ENCODE data around the gene MACO1.
A peak's percentile ranks its signal among the peaks of the same experiment; 100 is the strongest.
"Not testable (repeated sequence)": the region's sequence is repeated elsewhere in the genome, so short reads cannot be mapped to it uniquely, and the experiment has no call there.

The MACO1 gene, protein sequence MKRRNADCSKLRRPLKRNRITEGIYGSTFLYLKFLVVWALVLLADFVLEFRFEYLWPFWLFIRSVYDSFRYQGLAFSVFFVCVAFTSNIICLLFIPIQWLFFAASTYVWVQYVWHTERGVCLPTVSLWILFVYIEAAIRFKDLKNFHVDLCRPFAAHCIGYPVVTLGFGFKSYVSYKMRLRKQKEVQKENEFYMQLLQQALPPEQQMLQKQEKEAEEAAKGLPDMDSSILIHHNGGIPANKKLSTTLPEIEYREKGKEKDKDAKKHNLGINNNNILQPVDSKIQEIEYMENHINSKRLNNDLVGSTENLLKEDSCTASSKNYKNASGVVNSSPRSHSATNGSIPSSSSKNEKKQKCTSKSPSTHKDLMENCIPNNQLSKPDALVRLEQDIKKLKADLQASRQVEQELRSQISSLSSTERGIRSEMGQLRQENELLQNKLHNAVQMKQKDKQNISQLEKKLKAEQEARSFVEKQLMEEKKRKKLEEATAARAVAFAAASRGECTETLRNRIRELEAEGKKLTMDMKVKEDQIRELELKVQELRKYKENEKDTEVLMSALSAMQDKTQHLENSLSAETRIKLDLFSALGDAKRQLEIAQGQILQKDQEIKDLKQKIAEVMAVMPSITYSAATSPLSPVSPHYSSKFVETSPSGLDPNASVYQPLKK

DNA sequence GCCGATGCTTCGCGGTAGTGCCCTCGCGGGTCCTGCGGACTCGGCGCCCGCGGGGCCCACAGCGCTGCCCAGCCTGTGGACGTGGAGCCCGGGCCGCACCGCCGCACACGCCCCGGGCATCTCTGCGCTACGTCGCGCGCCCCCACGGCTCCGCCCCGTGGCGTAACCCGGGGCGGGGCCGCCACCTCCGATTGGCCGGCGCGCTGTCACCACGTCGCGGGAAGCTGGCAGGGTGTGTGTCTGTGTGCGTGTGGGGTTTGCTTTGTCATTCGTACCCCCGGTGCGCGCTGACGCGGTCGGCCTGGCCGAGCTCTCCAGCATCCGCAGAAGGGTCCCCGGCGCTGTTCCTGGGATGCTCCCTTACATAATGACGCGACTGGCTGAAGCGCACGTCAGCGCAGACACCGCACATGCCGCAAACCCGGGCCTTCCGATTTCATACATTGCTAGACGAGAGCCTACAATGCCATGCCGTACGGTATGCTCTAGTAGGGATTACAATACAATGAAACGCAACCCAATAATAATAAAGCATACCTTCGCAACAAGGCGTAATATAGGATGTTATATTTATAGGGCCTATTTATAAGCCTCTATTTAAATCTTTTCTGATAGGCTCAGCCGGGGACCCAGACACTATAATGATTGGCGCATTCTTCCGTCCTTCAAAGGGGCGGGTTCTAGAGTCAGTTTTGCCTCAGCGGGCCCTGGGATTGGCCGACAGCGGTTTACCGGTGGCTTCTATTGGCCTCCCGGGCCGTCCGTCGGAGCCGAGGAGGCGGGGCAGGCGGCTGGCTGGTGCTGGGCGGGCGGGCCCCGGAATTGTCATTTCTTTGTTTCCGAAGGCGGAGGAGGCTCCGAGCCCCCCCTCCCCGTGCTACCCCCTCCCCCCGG, at the start of gene MACO1:
TSS of gene MACO1 (plus strand) at position 825 of the 894 bp plus-strand sequence. CDS start 202 bp downstream, outside the sequence.
- DNase-seq (ENCODE audit: low spot score) = peak; percentile 97

DNA sequence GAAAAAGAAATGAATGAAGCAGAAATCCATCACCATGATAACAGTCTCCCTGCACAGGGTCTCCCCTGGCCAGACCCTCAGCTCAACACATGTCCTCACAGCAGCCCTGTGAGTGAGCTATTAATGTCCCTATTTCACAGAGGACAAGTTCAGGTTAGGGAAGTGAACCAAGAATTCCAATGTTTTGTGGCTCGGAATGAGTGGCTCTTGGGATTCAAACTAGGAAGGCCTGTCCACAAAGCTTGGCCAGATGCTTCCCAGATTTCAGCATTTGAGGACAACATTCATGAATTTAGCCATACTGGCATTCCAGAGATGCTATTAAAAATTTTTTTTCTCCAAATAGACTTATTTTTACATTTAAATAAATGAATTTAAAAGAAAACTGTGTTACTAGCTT, 48.2 kb upstream of the MACO1 start:
- not testable (repeated sequence) for DNase-seq (ENCODE audit: low spot score)

DNA sequence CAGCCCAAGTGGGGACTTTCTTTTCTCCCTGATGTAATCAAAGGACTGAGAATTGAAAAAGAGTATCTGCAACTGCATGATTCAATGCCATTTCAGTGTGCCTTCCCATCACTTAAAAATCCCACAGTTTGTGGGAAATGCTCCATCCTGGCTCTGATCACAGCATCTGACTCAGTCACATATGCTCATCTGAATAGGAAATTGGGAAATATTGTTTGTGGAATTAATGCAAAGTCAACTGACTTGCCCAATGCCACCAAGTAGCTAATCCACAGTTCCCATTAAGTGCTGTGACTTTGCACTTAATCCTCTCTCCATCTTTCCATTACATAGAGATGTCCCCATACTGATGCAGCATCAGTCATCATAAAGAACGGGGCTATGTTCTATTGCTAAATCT, 47.6 kb upstream of the MACO1 start:
- DNase-seq (ENCODE audit: low spot score) = peak; percentile 62

GRCh38 chr1:25383875-25384274, 46.8 kb upstream of the MACO1 start:
- not testable (repeated sequence) for DNase-seq (ENCODE audit: low spot score)

- not testable (repeated sequence) for DNase-seq (ENCODE audit: low spot score)
Measured at GRCh38 chr1:25387096-25387495, 43.6 kb upstream of the MACO1 start.

DNA sequence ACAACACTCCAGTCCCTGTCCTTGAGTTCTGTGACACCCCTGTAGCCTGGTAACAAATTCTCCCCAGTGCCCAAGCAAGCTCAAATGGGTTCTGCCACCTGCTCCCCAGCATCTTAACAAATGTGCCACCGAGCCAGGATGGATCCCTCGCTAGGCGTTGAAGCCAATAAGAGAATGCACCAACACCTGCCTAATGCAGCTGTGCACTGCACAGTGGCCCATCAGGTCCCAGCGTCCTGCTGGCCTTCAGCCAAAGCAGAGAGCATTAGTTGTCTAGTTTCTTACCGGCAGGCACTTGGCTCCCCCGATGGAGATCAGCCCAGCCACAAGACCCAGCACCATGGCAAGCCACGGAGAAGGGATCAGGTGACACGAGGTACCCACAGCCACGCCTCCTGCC, 42.0 kb upstream of the MACO1 start:
- DNase-seq (ENCODE audit: low spot score) = not testable (repeated sequence)

DNA sequence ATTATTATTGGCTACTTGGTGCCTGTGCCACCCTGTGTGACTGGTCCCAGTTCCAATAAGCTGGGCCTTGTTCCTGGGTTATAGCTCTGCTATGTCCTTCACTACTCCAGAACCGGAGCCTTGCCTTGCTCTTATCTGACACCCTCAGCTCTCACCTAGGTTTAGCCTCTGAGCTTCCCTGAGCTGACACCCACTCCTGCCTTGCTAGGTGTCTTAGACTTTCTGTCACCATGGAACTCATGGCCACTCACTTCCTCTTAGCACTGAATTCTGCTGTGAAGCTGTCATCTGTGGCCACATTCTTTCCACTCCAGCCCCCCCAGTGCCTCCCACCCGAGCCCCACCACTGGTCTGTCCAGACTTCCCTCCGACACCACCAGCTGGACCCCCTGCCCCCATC, 41.0 kb upstream of the MACO1 start:
- DNase-seq (ENCODE audit: low spot score) = not testable (repeated sequence)

GRCh38 chr1:25392841-25393240, 37.9 kb upstream of the MACO1 start:
- DNase-seq (ENCODE audit: low spot score) = no peak

GRCh38 chr1:25397549-25397948, 33.1 kb upstream of the MACO1 start:
- DNase-seq (ENCODE audit: low spot score) = not testable (repeated sequence)

GRCh38 chr1:25398079-25398478, 32.6 kb upstream of the MACO1 start:
- DNase-seq (ENCODE audit: low spot score) = not testable (repeated sequence)

DNA sequence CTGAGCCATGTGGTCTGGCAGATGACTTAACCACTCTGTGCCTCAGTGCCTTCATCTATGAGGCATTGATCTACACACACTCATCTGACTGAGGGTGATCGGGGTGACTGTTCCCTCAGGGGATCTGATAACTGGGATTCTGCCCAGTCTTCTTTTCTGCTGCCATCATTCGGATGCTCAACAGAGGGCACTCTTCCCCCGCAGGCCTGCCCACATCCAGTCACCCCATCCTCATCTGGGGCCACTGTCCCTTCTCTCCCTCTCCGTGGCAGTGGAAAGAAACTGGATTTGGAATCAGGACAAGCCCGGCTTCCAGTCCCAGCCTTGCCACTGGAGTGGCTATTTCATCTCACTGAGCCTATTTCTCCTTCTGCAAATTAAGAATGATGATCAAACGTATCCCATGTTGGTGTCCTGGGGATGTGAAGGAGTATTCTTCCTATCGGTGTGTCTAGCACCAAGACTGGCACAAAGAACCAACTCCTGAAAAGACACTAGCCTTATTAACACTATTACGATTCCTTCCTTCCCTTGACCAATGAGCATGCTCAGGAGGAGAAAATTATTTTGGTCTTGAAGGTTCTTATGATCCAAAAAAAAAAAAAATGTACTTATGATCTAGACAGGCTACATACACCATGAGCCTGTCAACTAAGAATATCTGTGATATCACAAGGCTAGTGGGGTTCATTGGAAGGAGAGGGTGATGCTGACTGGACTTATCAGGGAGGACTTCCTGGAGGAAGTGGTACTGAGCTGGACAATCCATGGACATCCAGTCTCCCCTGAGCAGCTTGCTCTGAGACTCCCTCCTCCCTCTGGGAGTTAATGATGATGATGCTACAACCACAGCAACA, 27.5 kb upstream of the MACO1 start:
- not testable (repeated sequence) for DNase-seq (ENCODE audit: low spot score)

- not testable (repeated sequence) for DNase-seq (ENCODE audit: low spot score)
Measured at GRCh38 chr1:25405731-25406305, 24.9 kb upstream of the MACO1 start.

- DNase-seq (ENCODE audit: low spot score) = not testable (repeated sequence)
Measured at GRCh38 chr1:25409641-25410427, 20.9 kb upstream of the MACO1 start.

GRCh38 chr1:25412872-25413623, 17.6 kb upstream of the MACO1 start:
- DNase-seq (ENCODE audit: low spot score) = not testable (repeated sequence)

DNA sequence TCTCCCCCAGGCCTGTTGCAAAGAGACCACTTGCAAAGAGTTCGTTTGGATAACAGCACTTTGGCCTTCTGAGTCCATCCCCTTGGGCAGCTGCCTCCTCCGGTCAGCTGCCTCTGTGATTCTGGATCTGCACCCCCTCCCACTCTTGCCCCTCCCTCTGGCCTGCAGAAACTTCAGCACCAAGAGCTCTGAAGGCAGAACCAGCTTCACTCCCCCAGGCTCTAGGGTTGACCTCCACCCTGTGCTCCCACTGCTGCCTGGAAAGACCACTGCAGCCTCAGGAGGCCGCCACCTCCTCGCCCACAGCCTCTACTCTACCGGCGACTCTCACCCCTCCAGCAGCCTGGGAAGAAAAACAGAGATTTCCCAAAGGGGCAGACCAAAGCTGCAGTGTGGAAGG, 16.5 kb upstream of the MACO1 start:
- not testable (repeated sequence) for DNase-seq (ENCODE audit: low spot score)

- DNase-seq (ENCODE audit: low spot score) = not testable (repeated sequence)
Measured at GRCh38 chr1:25414578-25414977, 16.1 kb upstream of the MACO1 start.

GRCh38 chr1:25417280-25417679, 13.4 kb upstream of the MACO1 start:
- not testable (repeated sequence) for DNase-seq (ENCODE audit: low spot score)

DNA sequence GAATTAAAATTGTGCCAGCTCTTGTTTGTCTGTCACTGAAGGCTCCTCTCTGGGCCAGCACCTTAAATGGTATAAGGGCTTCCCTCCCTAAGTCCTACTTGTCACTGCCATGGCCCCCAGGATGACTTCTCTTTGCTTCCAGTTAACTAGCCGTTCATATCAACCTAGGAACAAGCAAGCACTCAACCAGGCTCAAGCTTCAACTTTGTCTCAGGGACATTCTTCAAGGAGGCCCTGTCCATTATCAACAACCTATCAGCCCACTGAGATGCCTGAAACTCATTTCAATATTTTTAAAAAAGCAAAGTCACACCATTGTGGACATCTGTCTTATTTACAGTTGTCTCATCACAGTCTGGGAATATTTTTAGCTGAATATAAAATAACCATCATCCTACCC, 11.4 kb upstream of the MACO1 start:
- DNase-seq (ENCODE audit: low spot score) = not testable (repeated sequence)

GRCh38 chr1:25420715-25421114, 10.0 kb upstream of the MACO1 start, which contains the start of gene RHCE:
Gene RHCE (minus strand): TSS chr1:25420825. CDS start chr1:25420786, 39 bp downstream.
- DNase-seq (ENCODE audit: low spot score) = not testable (repeated sequence)
